Left kidney (tissue), 2 donors: ENCODE measurements around the gene ADARB2. TPM values are rescaled to one million over a fixed set of nuclear protein-coding genes. Genes with fewer than 3 reads are reported as not detected.
A peak's percentile ranks its signal among the peaks of the same experiment; 100 is the strongest.
"Not testable (repeated sequence)": the region's sequence is repeated elsewhere in the genome, so short reads cannot be mapped to it uniquely, and the experiment has no call there.

Source experiments
- DNase-seq: peaks from one replicate; pipeline ENCODE4 v3.0.0-alpha.2; 2013
- polyA plus RNA-seq: library from polyadenylated mRNA; unstranded; fragments of 120-200 nt; gene quantifications from one replicate; pipeline ENCODE4 v1.2.1, GENCODE V29; 2013; ENCODE audit not compliant: insufficient read length

Gene ADARB2
- polyA plus RNA-seq, 1 donor, result 0.88 TPM

- no peak for DNase-seq
Observed at GRCh38 chr10:1546431-1547110, 190.8 kb downstream of the ADARB2 start.

GRCh38 chr10:1545524-1545923, 191.8 kb downstream of the ADARB2 start:
- DNase-seq, result no peak

- DNase-seq, result no peak
Observed at GRCh38 chr10:1544929-1545328, 192.4 kb downstream of the ADARB2 start.

GRCh38 chr10:1544209-1544673, 193.1 kb downstream of the ADARB2 start:
- no peak for DNase-seq

- no peak for DNase-seq
Observed at GRCh38 chr10:1543596-1543995, 193.7 kb downstream of the ADARB2 start.

- DNase-seq, result no peak
Observed at GRCh38 chr10:1542941-1543340, 194.4 kb downstream of the ADARB2 start.

GRCh38 chr10:1540144-1540543, 197.2 kb downstream of the ADARB2 start:
- no peak for DNase-seq

- no peak for DNase-seq
Observed at GRCh38 chr10:1539216-1539615, 198.1 kb downstream of the ADARB2 start.

- no peak for DNase-seq
Observed at GRCh38 chr10:1538531-1539061, 198.7 kb downstream of the ADARB2 start.

- DNase-seq, result no peak
Observed at GRCh38 chr10:1538121-1538520, 199.2 kb downstream of the ADARB2 start.

GRCh38 chr10:1537449-1537848, 199.9 kb downstream of the ADARB2 start:
- DNase-seq, result not testable (repeated sequence)

- DNase-seq, result no peak
Observed at GRCh38 chr10:1536341-1536740, 201.0 kb downstream of the ADARB2 start.

GRCh38 chr10:1535301-1535965, 201.9 kb downstream of the ADARB2 start:
- no peak for DNase-seq

- no peak for DNase-seq
Observed at GRCh38 chr10:1534820-1535219, 202.5 kb downstream of the ADARB2 start.

- no peak for DNase-seq
Observed at GRCh38 chr10:1532636-1533035, 204.7 kb downstream of the ADARB2 start.

GRCh38 chr10:1531883-1532597, 205.3 kb downstream of the ADARB2 start:
- no peak for DNase-seq

GRCh38 chr10:1530871-1531517, 206.3 kb downstream of the ADARB2 start:
- DNase-seq, result no peak

- DNase-seq, result no peak
Observed at GRCh38 chr10:1529806-1530413, 207.4 kb downstream of the ADARB2 start.

GRCh38 chr10:1527951-1528350, 209.4 kb downstream of the ADARB2 start:
- DNase-seq, result no peak

GRCh38 chr10:1526436-1527055, 210.8 kb downstream of the ADARB2 start:
- DNase-seq, result peak; percentile 14
